T47D (cell line): ENCODE results near the gene ADGRE3.

Experiments
- DNase-seq, 2 experiments: peaks; one replicate each; pipeline versions ENCODE4 v3.0.0 to v3.0.0-alpha.2; 2011 to 2012; ENCODE audit warnings: low read depth in 1 of 2, low spot score in 1 of 2
- JUND ChIP-seq: IDR thresholded peaks from 2 replicates; pipeline ENCODE4 v1.6.1; 2012; ENCODE audit warnings: low read depth
- in situ Hi-C: cut with HindIII; loops from 2 replicates; pipeline ENCODE4 v1.10.0; 2016; ENCODE audit warnings: low sequenced_read_pairs, low pct_unique_long_range_greater_than_20kb

ADGRE3 gene

DNA sequence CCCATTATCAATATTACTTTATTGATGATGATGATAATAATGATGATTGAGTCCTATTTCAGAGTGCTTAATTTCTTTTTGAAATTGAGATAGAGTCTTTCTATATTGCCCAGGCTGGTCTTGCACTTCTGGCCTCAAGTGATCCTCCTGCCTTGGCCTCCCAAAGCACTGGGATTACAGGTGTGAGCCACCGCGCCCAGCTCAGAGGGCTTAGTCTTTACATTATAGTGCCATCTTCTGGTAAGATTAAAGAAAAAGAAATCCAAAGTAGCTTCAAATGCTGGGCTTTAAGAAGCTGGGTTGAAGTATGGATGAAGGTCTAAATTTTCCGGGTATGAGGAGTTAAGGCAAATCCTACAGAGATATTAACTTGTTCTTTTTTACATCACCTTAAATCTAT, 11.8 kb upstream of the ADGRE3 start:
- TF ChIP-seq JUND = no peak
- peak; percentile 12 to 49 for DNase-seq
- in situ Hi-C loops = no loop called here

DNA sequence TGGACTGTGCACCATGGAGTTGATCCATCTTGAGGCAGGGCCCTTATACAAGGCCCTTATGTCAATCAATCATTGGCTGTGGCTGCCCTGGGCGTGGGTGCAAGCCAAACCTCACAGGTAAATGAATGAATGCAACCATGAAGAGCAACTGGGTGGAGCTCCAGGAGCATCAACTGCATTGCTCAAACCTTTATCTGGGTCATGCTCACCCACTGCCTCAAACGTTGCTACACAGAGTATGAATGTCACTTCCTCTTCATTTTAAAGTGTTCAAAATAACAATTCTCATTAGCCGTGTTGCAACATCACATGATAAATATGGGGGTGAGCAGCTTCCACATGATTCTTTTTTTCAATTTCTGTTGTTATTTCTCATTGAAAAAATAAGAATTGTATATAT, 8.8 kb upstream of the ADGRE3 start:
- in situ Hi-C loops = no loop called here
- DNase-seq = no peak
- TF ChIP-seq JUND = no peak

DNA sequence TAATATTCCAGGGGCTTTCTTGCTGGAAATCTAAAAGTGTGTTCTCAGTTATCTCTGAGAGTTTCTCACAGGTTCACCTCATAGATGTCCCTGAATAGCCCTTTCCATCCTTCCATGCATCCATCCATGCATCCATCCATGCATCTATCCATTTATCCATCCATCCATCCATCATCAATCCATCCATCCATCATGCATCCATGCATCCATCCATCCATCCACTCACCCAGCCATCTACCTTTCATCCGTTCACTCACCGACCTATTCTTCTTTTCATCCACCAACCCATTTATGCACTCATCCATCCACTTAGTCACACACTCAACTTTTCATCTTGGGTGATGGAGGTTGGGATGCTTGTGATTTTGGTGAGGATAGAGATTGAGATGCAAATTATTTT, 7.4 kb upstream of the ADGRE3 start:
- DNase-seq = no peak
- in situ Hi-C loops = no loop called here
- TF ChIP-seq JUND = no peak

DNA sequence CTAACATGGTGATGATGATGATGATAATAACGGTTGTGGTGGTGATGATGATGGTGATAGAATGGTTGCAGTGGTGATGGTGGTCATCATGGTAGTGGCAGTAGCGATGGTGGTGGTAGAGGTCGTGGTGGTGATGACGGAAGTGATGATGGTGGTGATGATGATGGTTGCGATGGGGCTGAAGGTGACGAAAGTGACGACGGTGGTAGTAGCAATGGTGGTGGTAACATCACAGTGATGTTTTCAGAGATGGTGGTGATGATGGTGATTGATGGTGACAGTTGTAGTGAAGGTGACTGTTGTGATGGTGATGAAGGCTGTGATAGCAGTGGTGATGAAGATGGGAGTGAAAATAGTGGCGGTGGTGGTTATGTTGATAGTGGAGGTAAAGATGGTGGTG, 3.6 kb upstream of the ADGRE3 start:
- in situ Hi-C loops = no loop called here
- no peak for DNase-seq
- no peak for TF ChIP-seq JUND

DNA sequence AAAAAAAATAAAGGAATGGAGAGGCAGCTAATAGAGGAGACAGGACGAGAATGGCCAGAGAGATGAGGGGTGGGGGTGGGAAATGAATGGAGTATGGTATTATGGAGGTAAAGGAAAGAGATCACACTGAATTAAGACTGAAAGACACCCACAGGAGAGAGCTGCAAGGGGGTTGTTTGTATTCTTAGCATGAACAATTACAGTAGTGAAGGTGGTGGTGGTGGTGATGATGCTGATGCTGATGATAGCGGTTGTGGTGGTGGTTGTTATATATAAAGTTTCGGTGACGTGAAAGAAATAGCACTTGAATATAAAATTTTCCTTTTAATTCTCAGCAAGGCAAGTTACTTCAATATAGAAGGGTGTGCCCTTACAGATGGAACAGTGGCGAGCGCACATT, 2.8 kb upstream of the ADGRE3 start:
- in situ Hi-C loops = no loop called here
- no peak for TF ChIP-seq JUND
- no peak for DNase-seq

DNA sequence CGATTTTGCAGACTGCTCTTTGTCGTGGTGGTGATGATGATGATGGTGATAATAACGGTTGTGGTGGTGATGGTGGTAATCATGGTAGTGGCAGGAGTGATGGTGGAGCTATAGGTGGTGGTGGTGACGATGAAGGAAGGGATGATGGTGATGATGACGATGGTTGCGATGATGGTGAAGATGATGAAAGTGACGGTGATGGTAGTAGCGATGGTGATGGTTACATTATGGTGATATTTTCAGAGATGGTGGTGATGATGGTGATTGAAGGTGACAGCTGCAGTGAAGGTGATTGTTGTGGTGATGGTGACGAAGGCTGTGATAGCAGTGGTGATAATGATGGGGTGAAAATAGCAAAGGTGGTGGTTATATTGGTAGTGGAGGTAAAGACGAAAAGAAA, 2.1 kb upstream of the ADGRE3 start:
- no peak for TF ChIP-seq JUND
- in situ Hi-C loops = no loop called here
- DNase-seq = no peak

DNA sequence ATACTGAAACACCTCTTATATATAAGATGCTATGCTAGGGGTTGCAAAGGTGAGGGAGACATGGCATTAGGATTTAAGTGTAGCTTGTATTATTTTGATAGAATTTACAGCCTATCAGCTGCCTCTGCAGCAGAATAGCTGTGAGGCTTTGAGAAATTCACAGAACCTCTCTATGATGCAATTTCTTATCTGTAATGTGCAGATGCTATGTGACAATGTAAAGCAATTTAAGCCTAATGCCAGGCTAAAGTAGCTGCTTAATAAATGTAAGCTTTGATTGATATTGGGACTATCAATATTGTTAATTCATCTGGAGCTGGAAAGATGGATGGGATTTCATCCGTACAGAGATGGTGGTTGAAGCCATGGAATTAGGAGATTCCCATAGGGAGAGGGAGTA, 1.6 kb downstream of the ADGRE3 start:
- no peak for TF ChIP-seq JUND
- in situ Hi-C loops = no loop called here

DNA sequence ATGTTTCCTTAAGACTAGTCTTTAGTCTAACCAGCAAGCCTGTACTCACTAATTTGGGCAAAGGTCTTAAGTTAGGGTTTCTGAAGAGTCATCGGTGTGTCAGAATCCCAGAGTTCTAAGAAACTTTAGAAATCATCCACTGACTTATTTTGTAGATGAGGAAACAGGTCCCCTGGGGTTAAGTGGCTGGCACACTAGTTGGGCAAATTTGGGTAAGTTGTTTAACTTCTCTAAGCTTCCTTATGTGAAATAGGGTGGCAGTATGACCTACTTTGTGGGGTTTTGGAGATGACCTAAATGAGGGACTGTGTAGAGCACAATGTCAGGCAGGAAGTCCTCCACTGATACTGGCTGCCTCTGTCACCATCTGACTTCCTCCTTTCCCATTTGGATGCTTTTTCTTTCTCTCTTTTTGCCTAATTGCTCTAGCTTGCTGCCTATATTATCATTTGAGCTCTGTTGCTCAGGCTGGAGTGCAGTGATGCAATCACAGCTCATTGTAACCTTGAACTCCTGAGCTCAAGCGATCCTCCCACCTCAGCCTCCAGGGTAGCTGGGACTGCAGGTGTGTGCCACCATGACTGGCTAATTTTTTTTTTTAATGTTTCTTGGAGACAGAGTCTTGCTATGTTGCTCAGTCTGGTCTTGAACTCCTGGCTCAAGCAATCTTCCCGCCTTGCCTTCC, 2.3 kb downstream of the ADGRE3 start:
- no peak for TF ChIP-seq JUND
- in situ Hi-C loops = no loop called here
- DNase-seq = no peak

More for the DNA sequence above, 1.6 kb downstream of the ADGRE3 start:
- DNase-seq = no peak

DNA sequence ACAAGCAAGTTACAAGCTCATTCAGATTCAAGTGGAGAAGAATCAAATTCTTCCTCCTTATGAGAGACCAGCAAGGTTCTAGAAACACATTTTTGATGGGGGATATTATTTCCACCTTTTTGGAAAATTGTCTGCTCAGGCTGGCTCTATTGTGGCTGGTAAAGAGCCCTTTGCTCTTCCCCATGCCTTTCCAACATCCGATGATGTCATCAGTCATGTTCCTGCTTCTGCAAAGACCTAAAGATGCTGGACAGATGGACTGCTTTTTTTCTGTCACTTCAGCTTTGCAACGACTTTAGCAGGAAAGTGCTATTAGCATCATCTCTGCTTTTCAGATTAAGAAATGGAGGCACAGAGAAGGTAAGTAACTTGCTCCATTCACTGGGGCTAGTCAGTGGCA, 4.2 kb downstream of the ADGRE3 start:
- no peak for DNase-seq
- no peak for TF ChIP-seq JUND
- in situ Hi-C loops = no loop called here

DNA sequence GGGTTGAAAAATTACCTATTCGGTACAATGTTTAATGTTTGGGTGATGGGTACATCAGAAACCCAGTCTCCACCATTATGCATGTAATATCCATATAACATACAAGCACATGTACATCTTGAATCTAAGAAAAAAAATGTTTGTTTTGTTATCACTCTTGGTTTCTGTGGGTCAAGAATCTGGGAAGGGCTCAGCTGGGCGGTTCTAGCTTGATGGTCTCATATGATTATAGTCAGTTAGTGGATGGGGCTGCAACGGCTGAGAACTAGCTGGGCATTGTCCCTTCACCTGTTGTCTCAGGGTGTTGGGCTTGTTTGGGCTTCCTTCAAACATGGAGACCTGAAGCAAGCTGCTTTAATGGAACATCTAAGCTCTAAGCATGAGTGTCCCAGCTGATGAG, 4.7 kb downstream of the ADGRE3 start:
- in situ Hi-C loops = no loop called here
- no peak for DNase-seq
- TF ChIP-seq JUND = no peak

DNA sequence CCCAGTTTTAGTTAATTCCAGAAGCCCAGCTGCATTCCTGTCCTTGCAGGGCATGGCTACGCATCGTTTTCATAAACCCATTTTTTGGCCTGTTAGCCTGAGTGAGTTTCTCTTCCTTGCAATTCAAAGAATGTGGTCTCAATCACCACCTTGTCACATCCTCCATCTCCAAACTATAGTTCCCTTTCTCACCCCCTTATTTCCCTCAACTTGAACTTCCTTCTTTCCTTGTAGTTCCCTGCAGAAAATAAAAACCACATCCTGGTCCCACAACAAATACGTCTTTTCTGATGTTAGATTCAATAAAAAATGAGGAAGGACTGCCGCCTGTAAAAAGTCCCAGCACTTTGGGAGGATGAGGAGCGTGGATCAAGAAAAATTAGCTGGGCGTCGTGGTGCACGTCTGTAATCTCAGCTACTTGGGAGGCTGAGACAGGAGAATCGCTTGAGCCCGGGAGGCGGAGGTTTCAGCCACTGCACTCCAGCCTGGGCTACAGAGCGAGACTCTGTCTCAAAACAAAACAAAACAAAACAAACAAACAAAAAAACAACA, 13.2 kb downstream of the ADGRE3 start:
- DNase-seq = peak in 1 of 2 experiments; percentile 2
- TF ChIP-seq JUND = no peak
- in situ Hi-C loops = no loop called here

DNA sequence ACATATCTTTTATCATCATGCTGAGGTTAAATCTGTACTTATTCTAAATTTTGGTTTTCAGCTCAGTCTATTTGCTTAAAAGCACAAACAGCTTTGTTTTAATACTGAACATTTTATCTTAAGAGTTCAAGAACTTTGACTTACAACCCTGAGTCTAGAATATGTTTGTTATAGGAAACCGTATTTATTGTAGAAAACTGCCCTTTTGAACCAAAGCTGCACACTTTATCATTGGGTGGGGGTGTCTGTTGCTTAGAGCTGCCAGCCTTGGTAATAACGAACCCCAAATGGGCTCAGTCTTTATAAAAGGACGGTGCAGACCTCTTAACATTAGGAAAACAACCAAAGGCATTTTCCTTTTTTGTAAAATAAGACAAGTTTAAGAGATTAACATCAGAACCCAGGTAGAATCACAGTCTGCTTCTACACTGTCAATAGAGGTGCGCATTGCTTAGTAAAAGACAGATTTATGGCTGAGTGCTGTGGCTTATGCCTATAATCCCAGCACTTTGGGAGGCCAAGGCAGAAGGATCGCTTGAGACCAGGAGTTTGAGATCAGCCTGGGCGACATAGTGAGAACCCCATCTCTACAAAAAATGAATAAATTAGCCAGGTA, 14.7 kb downstream of the ADGRE3 start:
- DNase-seq = no peak
- in situ Hi-C loops = no loop called here
- TF ChIP-seq JUND = no peak

DNA sequence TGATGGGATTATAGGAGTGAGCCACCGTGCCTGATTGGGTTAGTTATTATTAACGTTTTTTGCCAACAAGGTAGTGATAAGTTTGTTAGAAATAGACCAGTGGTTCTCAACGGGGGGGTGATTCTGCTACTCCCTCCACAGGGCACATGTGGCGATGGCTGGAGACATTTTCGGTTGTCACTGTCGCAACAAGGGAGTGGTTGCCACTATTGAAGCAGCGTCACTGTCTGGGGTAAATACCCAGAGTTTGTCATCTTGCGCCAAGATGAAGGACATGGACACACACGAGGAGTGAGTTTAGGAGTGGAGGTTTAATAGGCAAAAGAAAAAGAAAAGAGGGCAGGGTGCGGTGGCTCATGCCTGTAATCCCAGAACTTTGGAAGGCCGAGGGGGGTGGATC, 18.9 kb downstream of the ADGRE3 start:
- TF ChIP-seq JUND = no peak
- in situ Hi-C loops = no loop called here
- no peak for DNase-seq
